Caki2 (cell line): Measurements from ENCODE around the gene JOSD2. TPM values are rescaled to one million over a fixed set of nuclear protein-coding genes. Genes with fewer than 3 reads are reported as not detected.

ENCODE experiments used
- DNase-seq: peaks from one replicate; pipeline ENCODE4 v3.0.0-alpha.2; 2015; ENCODE audit warnings: low read depth
- in situ Hi-C: cut with HindIII; loops from 2 replicates; pipeline ENCODE4 v1.10.0; 2016; ENCODE audit warnings: low sequenced_read_pairs, low pct_unique_long_range_greater_than_20kb, mixed read lengths
- total RNA-seq: library from RNA; depleted of rRNA; stranded (reverse); fragments of >200 nt; shearing (Covaris generic); gene quantifications from 2 replicates; pipeline ENCODE4 v1.2.3, GENCODE V29; 2014; ENCODE audit warnings: low replicate concordance

Gene JOSD2
- total RNA-seq, 1 experiment from 2014 or later, result 34.4 TPM

GRCh38 chr19:50517704-50518075 is 6.7 kb upstream of the JOSD2 start:
- in situ Hi-C loops, result no loop called here

GRCh38 chr19:50516964-50517703 is 6.1 kb upstream of the JOSD2 start:
- no peak for DNase-seq
- in situ Hi-C loops, result no loop called here

More at GRCh38 chr19:50517704-50518075, 6.7 kb upstream of the JOSD2 start:
- no peak for DNase-seq

GRCh38 chr19:50516456-50516855 is 5.5 kb upstream of the JOSD2 start:
- DNase-seq, result no peak
- in situ Hi-C loops, result no loop called here

- in situ Hi-C loops, result no loop called here
- no peak for DNase-seq
These were observed 4.2 kb upstream of the JOSD2 start for GRCh38 chr19:50515168-50515561.

GRCh38 chr19:50514346-50515167 is 3.6 kb upstream of the JOSD2 start:
- in situ Hi-C loops, result no loop called here
- no peak for DNase-seq

GRCh38 chr19:50513746-50514345 is 2.9 kb upstream of the JOSD2 start, which contains the start of gene ASPDH:
TSS of gene ASPDH (minus strand) at chr19:50513913. CDS start at chr19:50513823, 90 bp downstream.
- in situ Hi-C loops, result no loop called here

GRCh38 chr19:50512999-50513745 is 2.2 kb upstream of the JOSD2 start:
- in situ Hi-C loops, result no loop called here
- no peak for DNase-seq

More at GRCh38 chr19:50513746-50514345, 2.9 kb upstream of the JOSD2 start, which contains the start of gene ASPDH:
- DNase-seq, result peak; percentile 25

- in situ Hi-C loops, result no loop called here
- DNase-seq, result no peak
These were observed 1.4 kb upstream of the JOSD2 start for GRCh38 chr19:50512112-50512998.

- no peak for DNase-seq
- in situ Hi-C loops, result no loop called here
These were observed 307 bp downstream of the JOSD2 start for GRCh38 chr19:50510700-50511068.

GRCh38 chr19:50510121-50510670 is 795 bp downstream of the JOSD2 start:
- DNase-seq, result no peak
- in situ Hi-C loops, result no loop called here

- no peak for DNase-seq
- in situ Hi-C loops, result no loop called here
These were observed 1.6 kb downstream of the JOSD2 start for GRCh38 chr19:50509366-50509765.

- DNase-seq, result no peak
- in situ Hi-C loops, result no loop called here
These were observed 2.2 kb downstream of the JOSD2 start for GRCh38 chr19:50508843-50509190.

GRCh38 chr19:50507376-50507775 is 3.6 kb downstream of the JOSD2 start:
- in situ Hi-C loops, result no loop called here
- no peak for DNase-seq

- in situ Hi-C loops, result no loop called here
- no peak for DNase-seq
These were observed 4.3 kb downstream of the JOSD2 start for GRCh38 chr19:50506700-50507099.

GRCh38 chr19:50505856-50506611 is 5.0 kb downstream of the JOSD2 start:
- DNase-seq, result no peak
- in situ Hi-C loops, result no loop called here

GRCh38 chr19:50501568-50502475 is 9.2 kb downstream of the JOSD2 start:
- in situ Hi-C loops, result no loop called here
- no peak for DNase-seq
